HG02870 (cell line): Measurements from ENCODE around the gene PSMD7.

Source experiments
- ATAC-seq: cut with Tn5 transposase; IDR thresholded peaks from one replicate; pipeline ENCODE4 v1.9.1; 2021; ENCODE audit warnings: mild to moderate bottlenecking, moderate library complexity; ENCODE audit not compliant: unreplicated experiment

PSMD7 gene

DNA sequence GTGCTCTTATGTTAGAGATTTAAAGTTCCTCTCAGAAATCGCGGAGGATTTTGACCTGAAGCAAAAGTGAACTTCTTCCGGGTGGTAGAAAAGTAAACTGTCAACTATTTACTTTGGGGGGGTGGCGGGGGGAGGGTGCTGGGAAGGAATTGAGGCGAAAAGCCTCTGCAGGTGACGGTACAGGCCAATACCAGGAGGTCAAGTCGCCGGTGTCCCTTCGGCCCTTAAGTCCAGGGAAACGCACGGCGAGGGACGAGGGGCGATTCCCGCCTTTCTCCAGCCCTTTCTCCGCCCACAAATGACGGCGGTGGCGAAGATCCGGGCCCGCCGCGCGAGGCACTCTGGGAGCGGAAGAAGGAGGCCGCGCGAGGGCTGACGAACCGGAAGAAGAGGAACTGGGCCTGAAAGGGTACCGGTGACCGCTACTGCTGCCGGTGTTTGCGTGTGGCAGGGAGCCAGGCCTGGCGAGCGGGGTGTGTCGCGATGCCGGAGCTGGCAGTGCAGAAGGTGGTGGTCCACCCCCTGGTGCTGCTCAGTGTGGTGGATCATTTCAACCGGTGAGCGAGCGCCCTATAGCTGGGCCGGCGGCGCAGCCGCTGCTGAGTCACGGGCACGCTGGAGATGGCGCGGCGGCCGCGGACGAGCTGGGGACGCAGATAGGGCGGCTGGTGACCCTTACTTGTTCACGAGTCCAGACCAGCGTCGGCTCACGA lies at the start of gene PSMD7:
PSMD7 (plus strand) TSS at position 383 of the 713 bp plus-strand sequence; CDS start at position 484, 101 bp downstream.
- ATAC-seq = peak; percentile 92

GRCh38 chr16:74249254-74249653 lies 47.4 kb upstream of the PSMD7 start:
- ATAC-seq = no peak

GRCh38 chr16:74249846-74250245 lies 46.8 kb upstream of the PSMD7 start:
- no peak for ATAC-seq

DNA sequence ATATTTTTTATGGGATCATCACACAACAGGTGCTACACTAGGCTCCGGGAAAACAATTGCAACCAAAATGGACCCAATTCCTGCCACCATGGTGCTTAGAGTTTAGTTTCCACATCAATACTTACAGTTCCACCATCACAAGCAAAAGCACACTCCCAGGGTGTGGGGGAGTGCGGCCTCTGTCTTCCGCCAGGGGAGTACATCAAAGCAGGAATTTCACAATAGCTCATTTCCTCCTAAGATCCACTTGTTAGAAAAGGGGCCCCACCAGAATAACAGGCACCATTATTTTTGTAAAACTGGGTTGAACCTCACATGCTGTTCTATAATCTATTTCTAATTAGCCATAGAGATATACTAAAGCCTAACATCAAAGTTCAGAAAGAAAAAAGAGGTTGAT lies 44.3 kb upstream of the PSMD7 start:
- ATAC-seq = no peak

- ATAC-seq = no peak
These were observed 43.3 kb upstream of the PSMD7 start for GRCh38 chr16:74253161-74253938.

GRCh38 chr16:74257061-74257460 lies 39.6 kb upstream of the PSMD7 start:
- ATAC-seq = no peak

GRCh38 chr16:74261068-74261467 lies 35.5 kb upstream of the PSMD7 start:
- no peak for ATAC-seq

GRCh38 chr16:74264811-74265210 lies 31.8 kb upstream of the PSMD7 start:
- no peak for ATAC-seq

DNA sequence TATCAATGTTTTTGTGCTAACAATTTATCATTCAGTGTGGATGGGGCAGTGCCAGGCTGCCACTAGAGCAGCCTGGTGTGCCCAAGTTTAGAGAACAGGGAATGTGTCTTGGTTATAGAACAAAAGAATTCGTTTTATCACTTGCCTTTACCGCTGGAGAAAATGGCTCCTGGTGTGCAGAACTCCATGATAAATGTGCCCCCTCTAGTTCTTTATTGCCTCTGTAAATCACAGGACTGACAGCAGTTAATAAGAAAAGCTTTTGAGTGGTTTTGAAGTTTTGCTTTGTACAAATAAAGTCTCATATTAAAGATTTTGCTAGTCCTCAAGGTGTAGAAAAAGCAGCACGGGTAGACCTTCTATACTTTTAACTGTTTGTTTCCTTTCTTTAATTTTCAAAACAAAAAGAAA lies 28.2 kb upstream of the PSMD7 start:
- no peak for ATAC-seq

DNA sequence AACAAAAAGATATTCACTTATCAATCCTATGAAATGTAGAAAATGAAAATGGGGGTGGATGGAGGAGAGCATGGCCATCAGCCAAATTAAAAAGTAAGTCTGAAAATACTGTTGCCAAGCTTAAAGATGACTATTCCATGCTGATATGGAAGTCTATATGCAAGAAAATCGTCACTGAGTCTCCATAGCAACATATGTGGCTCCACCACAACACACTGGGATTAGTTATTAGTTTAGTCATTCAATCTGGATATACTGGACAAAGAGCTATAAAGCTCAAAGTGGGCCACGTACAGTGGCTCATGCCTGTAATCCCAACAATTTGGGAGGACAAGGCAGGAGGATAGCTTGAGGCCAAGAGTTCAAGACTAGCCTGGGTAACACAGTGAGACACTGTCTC lies 24.7 kb upstream of the PSMD7 start:
- ATAC-seq = no peak

DNA sequence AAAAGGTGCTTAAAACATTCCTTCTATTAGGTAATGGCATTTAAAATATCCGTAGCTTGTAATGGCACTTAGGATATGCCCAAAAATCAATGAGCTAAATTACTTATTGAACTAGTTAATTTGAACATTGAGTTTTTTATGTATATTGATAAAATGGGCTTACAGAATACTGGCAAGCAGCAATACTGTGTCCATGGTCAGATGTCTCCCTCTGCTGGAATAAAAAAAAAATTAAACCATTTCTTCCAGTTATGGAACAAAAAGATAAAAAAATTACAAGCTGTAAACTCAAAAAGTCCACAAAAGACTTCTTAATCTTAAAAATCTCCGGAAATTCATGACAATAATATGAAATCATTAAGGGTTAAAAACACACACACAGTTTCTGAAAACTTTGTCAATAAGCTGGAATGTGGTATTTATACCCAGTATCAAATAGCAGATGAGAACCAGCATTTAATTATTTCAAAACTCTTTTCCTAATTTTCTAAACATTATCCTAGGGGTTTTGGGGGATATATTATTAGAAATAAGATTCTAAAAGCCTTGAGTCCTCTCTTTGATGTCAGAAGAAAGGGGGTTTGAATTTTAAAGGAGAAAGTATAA lies 21.5 kb upstream of the PSMD7 start:
- no peak for ATAC-seq

GRCh38 chr16:74275711-74276110 lies 20.9 kb upstream of the PSMD7 start:
- no peak for ATAC-seq

DNA sequence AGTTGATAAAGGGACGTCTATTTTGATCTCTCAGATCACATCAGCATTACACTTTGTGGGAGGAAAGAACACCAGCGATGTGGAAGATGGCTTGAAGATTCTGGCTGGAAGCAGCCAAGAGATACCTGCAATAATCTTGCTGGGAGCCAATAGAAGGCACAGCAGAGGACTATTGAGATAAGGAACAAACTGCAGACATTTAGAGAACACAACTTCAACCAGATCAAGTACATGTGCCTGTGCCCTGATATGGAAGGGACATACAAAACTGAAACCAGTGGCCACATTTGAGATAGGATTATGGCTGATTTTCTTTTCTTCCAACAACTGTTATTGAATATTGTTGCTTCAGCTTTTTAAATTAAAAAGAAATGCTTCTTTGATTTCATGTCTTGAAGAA lies 18.6 kb upstream of the PSMD7 start:
- ATAC-seq = no peak

GRCh38 chr16:74279266-74279665 lies 17.3 kb upstream of the PSMD7 start:
- ATAC-seq = no peak

DNA sequence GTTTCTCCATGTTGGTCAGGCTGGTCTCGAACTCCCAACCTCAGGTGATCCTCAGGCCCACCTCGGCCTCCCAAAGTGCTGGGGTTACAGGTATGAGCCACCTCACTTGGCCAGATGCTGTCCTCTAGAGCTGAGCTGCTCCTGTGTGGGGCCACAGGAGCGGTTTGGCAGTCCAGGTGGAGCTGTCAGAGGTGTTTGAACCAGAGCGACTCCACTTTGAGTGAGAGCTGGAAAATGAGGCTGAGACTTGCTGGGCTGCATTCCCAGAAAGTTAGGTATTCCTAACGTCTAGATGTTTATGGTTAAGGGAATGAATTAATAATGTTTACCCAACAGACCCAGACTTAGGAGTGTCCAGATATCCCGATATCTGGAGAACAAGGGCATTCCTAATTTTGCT lies 16.8 kb upstream of the PSMD7 start:
- ATAC-seq = no peak

DNA sequence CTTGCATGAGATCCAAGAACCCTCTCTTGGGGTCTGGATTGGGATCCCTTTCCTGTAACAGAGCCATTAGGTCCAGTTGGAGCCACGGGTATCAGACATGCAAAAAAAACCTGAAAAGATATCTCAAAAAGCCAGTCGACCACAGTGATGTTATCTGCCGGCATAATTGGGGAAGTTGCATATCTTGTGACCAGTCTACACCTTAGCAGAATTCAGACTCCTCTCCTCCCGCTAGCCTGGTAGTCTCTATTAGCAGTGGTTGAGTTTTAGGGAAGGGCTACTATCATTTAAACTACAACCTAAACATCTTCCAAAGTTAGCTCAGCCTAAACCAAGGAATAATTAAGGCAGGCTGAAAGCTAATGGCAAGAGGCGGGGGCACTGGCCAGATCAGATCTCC lies 16.2 kb upstream of the PSMD7 start:
- no peak for ATAC-seq

DNA sequence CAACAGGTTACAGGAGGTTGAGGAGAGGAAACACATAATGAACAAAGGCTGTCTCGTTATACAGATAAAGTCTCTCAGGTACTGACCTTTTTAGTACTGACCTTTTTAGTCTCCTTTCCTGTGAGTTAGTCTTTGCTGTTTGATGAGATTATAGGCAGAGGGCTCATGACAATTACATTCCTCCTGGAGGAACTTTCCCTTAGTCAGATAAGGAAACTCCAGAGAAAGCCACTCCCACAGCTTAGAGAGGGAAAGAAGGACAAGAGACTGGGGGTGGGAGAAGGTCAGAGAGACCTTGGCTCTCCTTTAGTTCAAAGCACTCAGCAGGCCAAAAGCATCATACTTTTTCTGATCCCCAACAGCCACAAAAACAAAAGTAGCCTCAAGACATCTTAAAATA lies 15.3 kb upstream of the PSMD7 start:
- no peak for ATAC-seq

DNA sequence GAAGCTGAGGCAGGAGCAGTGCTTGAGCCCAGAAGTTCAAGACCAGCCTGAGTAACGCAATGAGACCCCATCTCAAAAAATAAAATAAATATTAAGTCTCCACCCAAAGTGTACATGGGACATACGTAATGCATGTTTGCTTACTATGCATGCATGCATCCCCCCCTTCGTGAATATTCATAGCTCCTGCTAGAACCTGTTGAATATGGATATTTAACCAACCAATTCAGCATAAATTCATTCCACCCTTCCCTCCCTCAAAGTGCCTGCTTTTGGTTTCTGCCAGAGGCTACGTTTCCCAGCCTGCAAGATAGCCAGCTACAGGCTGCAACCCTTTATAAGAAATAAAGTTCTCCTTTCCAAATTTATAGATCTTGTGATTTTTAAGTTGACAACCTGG lies 12.9 kb upstream of the PSMD7 start:
- ATAC-seq = no peak

DNA sequence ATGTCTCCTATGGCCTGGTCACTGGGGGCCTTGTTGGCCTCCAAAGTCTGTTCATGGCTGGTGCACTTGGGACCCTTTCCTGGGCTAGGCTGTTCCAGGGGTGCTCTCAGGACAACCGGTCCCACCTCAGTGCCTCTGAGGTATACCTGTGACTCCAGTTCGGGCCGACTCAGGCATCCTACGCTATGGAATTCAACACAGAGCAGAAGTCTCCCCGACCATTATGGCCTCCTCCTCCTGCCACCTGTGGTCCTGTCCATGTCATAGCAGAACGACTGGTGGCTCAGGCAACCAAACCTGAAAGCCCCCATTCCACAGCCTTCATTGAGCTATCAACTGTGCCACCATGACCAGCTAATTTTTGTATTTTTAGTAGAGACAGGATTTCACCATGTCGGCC lies 8.5 kb upstream of the PSMD7 start:
- ATAC-seq = no peak

GRCh38 chr16:74290356-74290755 lies 6.3 kb upstream of the PSMD7 start:
- ATAC-seq = no peak

DNA sequence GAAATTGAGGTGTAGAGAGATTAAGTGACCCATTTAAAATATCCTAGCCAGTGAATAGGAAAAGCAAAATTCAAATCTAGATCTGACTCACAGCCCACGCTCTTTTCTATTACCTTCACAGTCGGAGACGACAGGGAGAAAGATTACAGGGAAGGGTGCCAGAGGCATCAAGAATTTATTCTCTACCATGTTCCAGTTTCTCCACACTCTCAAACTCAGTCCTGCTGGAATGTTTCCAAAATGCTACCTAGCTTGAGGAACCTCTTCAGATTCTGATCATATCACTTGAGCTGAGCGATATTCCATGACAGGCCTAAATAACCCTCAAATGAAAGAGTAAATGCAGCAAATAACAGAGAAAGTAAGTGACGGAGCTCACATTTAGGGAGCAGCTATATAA lies 5.4 kb upstream of the PSMD7 start:
- ATAC-seq = no peak

DNA sequence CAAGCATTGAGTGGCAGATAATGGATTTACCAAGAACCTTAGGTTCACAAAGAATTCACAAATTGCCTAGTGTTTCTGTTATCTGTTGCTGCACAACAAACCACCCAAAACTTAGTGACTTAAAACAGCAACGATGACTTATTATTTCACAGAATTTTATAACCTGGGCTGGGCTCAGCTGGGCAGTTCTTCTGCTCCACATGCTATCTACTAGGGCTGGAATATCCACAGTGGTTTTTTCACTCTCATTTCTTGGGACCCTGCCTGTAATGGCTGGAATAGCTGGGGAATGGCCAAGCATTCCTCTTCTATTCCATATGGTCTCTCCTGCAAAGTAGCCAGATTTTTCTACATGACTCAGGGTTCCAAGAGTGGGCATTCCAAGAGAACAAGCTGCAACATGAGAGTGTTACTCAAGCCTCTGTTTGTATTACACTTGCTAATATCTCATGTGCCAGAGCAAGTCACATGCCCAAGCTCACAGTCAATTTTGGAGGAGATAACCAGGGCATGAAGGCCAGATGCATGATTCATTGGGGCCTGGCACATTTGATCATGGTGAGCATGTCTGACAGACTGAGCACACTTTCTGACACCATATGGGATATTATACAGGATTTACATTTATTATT lies 4.9 kb upstream of the PSMD7 start:
- no peak for ATAC-seq
